22Rv1 (cell line): ENCODE data around the gene CCN6.

Experiments used
- H3K27ac ChIP-seq: fragments of 450-650 bp; 2 replicates; pipeline ENCODE4 v1.5.1; 2017
- CTCF ChIP-seq: fragments of 450-650 bp; IDR thresholded peaks from 2 replicates; pipeline ENCODE4 v1.5.1; 2017; ENCODE audit warnings: mild to moderate bottlenecking
- ZFX ChIP-seq: fragments of 450-650 bp; IDR thresholded peaks from 2 replicates; pipeline ENCODE4 v1.6.1; 2017; ENCODE audit warnings: antibody characterized with exemption, borderline replicate concordance

Gene CCN6

DNA sequence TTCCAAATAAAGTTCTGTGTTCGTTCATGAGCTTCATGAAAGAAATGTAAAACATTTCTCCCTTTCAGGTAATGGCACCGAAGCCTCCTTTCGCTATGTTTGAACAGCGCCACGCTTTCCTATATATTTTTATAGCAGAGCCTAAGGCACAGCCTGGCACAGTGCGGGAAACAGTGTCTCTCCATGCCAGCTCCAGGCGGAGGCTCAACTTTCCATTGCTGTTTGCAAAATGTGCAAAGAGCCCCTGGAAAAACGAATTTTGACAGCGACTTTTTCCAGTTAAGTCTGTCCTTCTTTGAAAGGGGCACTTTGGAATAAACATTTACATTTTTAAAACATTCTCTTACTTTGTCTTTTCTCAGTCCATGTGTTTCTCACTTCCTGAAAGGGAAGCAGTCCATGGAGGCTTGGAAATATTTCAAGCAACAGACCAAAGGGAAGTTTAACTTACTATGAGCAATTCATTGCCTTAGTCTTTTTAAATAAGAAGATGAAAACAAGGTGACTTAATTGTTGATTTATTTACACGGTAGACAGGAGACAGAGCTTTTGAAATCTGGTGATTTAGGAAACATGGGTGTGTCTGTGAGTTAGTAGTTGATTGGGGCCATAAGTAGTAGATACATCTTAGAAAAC is 769 bp downstream of the CCN6 start:
- no peak overlapping the region for H3K27ac ChIP-seq
- TF ChIP-seq ZFX, result no peak
- no peak for TF ChIP-seq CTCF

- TF ChIP-seq CTCF, result no peak
- TF ChIP-seq ZFX, result no peak
- H3K27ac ChIP-seq, result no peak overlapping the region
Measured at GRCh38 chr6:112058243-112059032, 4.5 kb downstream of the CCN6 start.

- TF ChIP-seq CTCF (no peak), ZFX (no peak)
- H3K27ac ChIP-seq, result no peak overlapping the region
Measured at GRCh38 chr6:112061605-112062004, 7.7 kb downstream of the CCN6 start.

- no peak for TF ChIP-seq ZFX
- TF ChIP-seq CTCF, result no peak
- H3K27ac ChIP-seq, result no peak overlapping the region
Measured at GRCh38 chr6:112062966-112063365, 9.1 kb downstream of the CCN6 start.

- TF ChIP-seq ZFX, result no peak
- TF ChIP-seq CTCF, result no peak
- no peak overlapping the region for H3K27ac ChIP-seq
Measured at GRCh38 chr6:112065426-112065986, 11.6 kb downstream of the CCN6 start.

DNA sequence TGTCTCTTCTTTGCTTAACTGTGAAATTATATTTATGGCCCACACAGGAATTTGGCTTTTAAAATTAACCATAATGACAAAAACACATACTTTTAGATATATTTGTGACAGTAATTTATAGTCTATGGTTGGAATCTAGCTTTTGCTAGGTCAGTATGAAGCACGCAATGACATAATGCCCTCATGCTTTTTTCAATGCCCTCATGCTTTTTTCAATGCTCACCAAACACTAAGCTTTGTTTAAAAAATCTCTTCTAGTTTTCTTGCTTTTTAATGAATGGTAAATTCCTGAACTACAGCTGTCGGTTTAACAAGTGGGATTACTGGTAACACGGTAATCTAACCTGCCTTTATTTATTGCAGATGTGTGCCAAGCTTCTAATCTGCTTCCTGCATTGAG is 12.7 kb downstream of the CCN6 start:
- TF ChIP-seq ZFX (no peak), CTCF (no peak)

DNA sequence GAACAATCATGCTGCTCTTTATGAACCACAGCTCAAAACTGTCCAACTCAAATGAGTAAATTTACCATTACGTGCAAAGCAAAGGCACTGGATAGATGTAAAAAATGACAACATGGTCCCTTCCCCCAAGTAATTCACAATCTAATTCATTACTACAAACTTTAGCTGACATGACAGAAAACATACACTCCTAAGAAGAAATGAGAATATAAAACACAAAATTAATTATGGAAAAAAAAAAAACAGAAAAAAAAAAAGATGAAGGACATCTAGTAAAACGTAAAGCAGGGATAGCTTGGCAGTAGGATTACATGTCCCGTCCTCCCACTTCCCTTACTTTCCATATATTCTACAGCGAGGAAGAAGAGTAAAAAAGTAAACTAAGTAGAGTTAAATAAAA is 27.7 kb downstream of the CCN6 start:
- no peak overlapping the region for H3K27ac ChIP-seq
- TF ChIP-seq ZFX (no peak), CTCF (no peak)

More for the DNA sequence above, 12.7 kb downstream of the CCN6 start:
- H3K27ac ChIP-seq, result no peak overlapping the region
